Thoracic aorta (tissue), 2 donors: ENCODE data around the gene AUTS2. TPM values are rescaled to one million over a fixed set of nuclear protein-coding genes. Genes with fewer than 3 reads are reported as not detected.

Experiments
- ATAC-seq: fragments of 150-250 bp; one replicate; pipeline ENCODE4 v1.8.0; 2017; ENCODE audit warnings: low read depth; ENCODE audit not compliant: insufficient number of reproducible peaks, low FRiP score
- DNase-seq: peaks from one replicate; pipeline ENCODE4 v3.0.0-alpha.2; 2020; ENCODE audit warnings: low spot score
- H3K27ac ChIP-seq, 2 donors: fragments of 200-600 bp; sonication (generic); 1 replicate in 1 of 2; 2 replicates in 1 of 2; pipeline ENCODE4 v1.5.1; 2016; ENCODE audit warnings: mild to moderate bottlenecking in 2 of 2, moderate library complexity in 2 of 2
- H3K27me3 ChIP-seq: fragments of 200-600 bp; sonication (generic); replicated peaks from 2 replicates; pipeline ENCODE4 v1.6.0; 2016; ENCODE audit warnings: mild to moderate bottlenecking; ENCODE audit not compliant: insufficient read depth
- H3K36me3 ChIP-seq: fragments of 200-600 bp; sonication (generic); one replicate; pipeline ENCODE4 v1.5.1; 2016
- H3K4me1 ChIP-seq, 2 donors: fragments of 200-600 bp; sonication (generic); 1 replicate in 1 of 2; 2 replicates in 1 of 2; pipeline versions ENCODE4 v1.5.1 to v1.6.0; 2016; ENCODE audit warnings: low read depth in 2 of 2, mild to moderate bottlenecking in 1 of 2; ENCODE audit not compliant: control insufficient read depth in 1 of 2
- H3K4me3 ChIP-seq: fragments of 200-600 bp; sonication (generic); 2 replicates; pipeline ENCODE4 v1.5.1; 2016; ENCODE audit warnings: mild to moderate bottlenecking
- H3K9me3 ChIP-seq: fragments of 200-600 bp; sonication (generic); 2 replicates; pipeline ENCODE4 v1.5.1; 2016
- total RNA-seq, 2 donors: library from RNA; depleted of rRNA; stranded (reverse); fragments of >200 nt; gene quantifications; one replicate each; pipeline versions ENCODE4 v1.1.0 to v1.2.3, GENCODE V29; 2016
- TF ChIP-seq, protein P1 (sequence below): fragments of 200-600 bp; sonication (generic); IDR thresholded peaks from one replicate; pipeline ENCODE4 v1.5.1; 2019; ENCODE audit warnings: antibody characterized with exemption

AUTS2 gene
- total RNA-seq, 2 donors from 2014 or later, result 49.4 to 101 TPM

GRCh38 chr7:70735313-70735712 is 1137.0 kb downstream of the AUTS2 start:
- no peak overlapping the region for H3K27ac ChIP-seq
- H3K9me3 ChIP-seq, result no peaks in the 10 kb centered on the region
- TF ChIP-seq, protein P1, sequence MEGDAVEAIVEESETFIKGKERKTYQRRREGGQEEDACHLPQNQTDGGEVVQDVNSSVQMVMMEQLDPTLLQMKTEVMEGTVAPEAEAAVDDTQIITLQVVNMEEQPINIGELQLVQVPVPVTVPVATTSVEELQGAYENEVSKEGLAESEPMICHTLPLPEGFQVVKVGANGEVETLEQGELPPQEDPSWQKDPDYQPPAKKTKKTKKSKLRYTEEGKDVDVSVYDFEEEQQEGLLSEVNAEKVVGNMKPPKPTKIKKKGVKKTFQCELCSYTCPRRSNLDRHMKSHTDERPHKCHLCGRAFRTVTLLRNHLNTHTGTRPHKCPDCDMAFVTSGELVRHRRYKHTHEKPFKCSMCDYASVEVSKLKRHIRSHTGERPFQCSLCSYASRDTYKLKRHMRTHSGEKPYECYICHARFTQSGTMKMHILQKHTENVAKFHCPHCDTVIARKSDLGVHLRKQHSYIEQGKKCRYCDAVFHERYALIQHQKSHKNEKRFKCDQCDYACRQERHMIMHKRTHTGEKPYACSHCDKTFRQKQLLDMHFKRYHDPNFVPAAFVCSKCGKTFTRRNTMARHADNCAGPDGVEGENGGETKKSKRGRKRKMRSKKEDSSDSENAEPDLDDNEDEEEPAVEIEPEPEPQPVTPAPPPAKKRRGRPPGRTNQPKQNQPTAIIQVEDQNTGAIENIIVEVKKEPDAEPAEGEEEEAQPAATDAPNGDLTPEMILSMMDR, result no peak
- no peaks in the 10 kb centered on the region for H3K36me3 ChIP-seq
- no peak overlapping the region for H3K4me3 ChIP-seq
- DNase-seq, result no peak
- peaks cover 35 to 65% of the 10 kb centered on the region in 2 donors for H3K4me1 ChIP-seq
- ATAC-seq, result no peak
- H3K27me3 ChIP-seq, result no peaks in the 10 kb centered on the region

DNA sequence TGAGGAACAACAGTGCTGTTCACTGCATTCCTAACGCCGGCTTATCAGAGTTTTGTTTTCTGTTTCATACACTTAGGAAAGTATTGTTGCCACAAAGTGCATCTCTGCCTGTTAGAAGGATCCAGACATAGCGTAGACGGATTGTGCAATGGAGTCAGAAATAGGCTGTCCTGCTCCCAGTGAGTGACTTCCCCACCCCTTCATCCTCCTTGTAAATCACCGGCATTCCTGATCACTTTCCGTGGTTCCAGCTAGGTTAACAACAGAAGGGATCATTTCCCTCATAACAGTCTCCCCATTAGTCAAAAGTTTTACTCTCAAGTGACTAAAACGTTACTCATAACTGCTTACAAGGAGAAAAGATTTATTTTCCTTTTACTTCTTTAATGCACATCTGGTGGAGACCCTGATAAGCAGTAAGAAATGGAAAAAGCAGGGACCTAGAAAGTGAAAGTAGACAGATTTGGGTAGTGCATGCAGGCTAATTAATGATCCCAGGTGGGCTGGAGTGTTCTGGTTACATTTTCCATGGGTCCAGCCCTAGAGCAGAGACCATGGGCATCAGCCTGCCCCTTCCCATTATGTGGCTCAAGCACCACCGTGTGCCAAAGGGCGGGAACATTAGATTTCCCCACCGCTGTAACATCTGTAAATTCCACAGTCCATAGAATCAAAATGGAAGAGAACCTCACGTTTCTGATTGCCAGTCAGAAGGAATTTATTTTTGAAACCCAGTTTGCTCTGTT is 1138.6 kb downstream of the AUTS2 start:
- TF ChIP-seq, protein P1, result no peak

GRCh38 chr7:70738151-70738885 is 1140.0 kb downstream of the AUTS2 start:
- Histone ChIP-seq H3K36me3 (no peaks in the 10 kb centered on the region), H3K4me3 (no peak overlapping the region), H3K27me3 (no peaks in the 10 kb centered on the region), H3K9me3 (no peaks in the 10 kb centered on the region), H3K4me1 (peaks cover 35 to 65% of the 10 kb centered on the region in 2 donors), H3K27ac (no peak overlapping the region)
- TF ChIP-seq, protein P1, result no peak
- DNase-seq (no peak), ATAC-seq (no peak)

More for the DNA sequence above, 1138.6 kb downstream of the AUTS2 start:
- Histone ChIP-seq H3K4me3 (peak overlapping the region; percentile 51), H3K4me1 (peaks cover 35 to 65% of the 10 kb centered on the region in 2 donors), H3K36me3 (no peaks in the 10 kb centered on the region), H3K9me3 (no peaks in the 10 kb centered on the region), H3K27me3 (no peaks in the 10 kb centered on the region), H3K27ac (peak overlapping the region in 1 of 2 donors; percentile 9)
- ATAC-seq, result no peak
- DNase-seq, result no peak

GRCh38 chr7:70739646-70740210 is 1141.5 kb downstream of the AUTS2 start:
- no peak overlapping the region for H3K27ac ChIP-seq
- no peaks in the 10 kb centered on the region for H3K27me3 ChIP-seq
- no peak overlapping the region for H3K4me3 ChIP-seq
- H3K9me3 ChIP-seq, result no peaks in the 10 kb centered on the region
- TF ChIP-seq, protein P1, result no peak
- H3K4me1 ChIP-seq, result peaks cover 28 to 52% of the 10 kb centered on the region in 2 donors
- no peaks in the 10 kb centered on the region for H3K36me3 ChIP-seq
- no peak for ATAC-seq
- DNase-seq, result no peak

GRCh38 chr7:70741666-70742065 is 1143.4 kb downstream of the AUTS2 start:
- no peaks in the 10 kb centered on the region for H3K9me3 ChIP-seq
- no peak for ATAC-seq
- DNase-seq, result no peak
- no peaks in the 10 kb centered on the region for H3K27me3 ChIP-seq
- TF ChIP-seq, protein P1, result no peak
- H3K4me1 ChIP-seq, result peaks cover 14 to 33% of the 10 kb centered on the region in 2 donors
- no peak overlapping the region for H3K27ac ChIP-seq
- H3K4me3 ChIP-seq, result no peak overlapping the region
- H3K36me3 ChIP-seq, result no peaks in the 10 kb centered on the region
